NCI-H524 (cell line): ENCODE data around the gene ARHGAP45.

Source experiments
- DNase-seq, 2 experiments: peaks; one replicate each; lab custom pipeline; 2025; lab: John Stamatoyannopoulos, UW

ARHGAP45 gene

DNA sequence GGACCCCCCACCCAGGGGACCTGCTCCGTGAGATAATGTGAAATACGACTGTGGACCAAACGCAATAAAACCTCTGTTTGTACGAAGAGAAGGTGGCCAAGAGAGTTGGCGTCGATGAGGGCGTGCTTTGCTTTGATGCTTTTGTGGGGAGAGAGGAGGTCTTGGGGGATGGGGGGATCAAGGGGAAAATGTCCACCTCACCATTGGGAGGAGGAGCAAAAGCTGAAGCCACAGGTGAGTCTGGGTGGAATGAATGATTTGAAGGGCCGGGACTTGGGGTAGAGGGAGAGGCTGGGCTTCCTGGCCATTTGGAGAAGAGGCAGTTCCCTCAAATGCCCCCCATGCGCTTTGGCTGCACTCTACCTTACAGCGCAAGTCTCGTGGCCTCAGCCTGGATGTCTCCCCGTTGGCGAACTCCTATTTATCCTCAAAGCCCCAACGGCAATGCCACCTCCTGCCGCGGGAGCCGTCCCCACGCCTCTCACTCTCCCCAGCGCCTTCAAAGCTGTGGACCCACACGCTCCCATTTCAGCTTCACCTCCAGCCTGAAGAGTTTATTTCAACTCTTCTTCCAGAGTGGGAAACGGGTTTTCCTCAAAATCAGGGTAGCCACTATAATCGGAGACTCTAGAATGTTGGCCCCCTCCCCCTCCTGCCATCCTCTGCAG lies 27.9 kb upstream of the ARHGAP45 start:
- no peak for DNase-seq

DNA sequence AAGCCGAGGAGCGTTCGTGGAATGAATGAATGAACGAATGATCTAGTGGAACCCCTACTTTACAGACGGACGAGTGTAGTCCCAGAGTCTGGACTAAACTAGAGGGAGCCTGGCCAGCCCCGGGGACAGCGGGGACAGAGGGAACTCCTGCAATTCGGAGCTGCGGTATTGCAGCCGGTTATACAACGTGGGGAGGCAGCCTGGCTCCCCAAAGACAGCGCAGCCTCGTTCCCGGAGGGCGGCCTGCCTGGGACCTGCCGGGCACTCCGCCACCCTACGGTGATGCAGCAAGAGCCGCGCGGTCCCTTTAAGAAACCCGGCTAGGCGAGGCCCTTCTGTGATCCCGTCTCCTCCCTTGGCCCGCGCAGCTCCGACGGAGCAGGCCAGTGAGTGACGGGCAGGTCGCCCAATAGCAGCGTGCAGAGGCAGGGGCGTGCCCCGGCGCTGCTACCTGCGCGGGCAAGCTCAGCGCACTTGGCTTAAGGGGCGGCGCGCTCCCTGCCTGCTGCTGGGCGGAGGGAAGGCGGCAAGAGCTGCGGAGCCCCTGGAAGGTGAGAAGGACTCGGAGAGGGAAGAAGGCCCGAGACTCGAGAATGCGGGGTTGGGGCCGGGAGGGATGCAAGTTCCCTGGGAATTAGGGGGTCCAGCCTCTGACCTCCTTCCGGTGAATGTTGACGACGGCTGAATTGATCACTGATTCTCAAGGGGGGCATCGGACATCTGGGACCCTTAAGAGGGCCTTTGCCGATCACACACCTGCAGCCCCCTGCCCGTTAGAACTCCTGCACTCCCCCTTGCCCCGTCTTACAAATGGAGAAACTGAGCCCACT lies 27.1 kb upstream of the ARHGAP45 start, which contains the start of gene ABCA7:
Gene ABCA7 (plus strand): TSS at position 462 of the 830 bp plus-strand sequence. CDS start 1,255 bp downstream, outside the sequence.
- DNase-seq = peak; percentile 97 to 99

DNA sequence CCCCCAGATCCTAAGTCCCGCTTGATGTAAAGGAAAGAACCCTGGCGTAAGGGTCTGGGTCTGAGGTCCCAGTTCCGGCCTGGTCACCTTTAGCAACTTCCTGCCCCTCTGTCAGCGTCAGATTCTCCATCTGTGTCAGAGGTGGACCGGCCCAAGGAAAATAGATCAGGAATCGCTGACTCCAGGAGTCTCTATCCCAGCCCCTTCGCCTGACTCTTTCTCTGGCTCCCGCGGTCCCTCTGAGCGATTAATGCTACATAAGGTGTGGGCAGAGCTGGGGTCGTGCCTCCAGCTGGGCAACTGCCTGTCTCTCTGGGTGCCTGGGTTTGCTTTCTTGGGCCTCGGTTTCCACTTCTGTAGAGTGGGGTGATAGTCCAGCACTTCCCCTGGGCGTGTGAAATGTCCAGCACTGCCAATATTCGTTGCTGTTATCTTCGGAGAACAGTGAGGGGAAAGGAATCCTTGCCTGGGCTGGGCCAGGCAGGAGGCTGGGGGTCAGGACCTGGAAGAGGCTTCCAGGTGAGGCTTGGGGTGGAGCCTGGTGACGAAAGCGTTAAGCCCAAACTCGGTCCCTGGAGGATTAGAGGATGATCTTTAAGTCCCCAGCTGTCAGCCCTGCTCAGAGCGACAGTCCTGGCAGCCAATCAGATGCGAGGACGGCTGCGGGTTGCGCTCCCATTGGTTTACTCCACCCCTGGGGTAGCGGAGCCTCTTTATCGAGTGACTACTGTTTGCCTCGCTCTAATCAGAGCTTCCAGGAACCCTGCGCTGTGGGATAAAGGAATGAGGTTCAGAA lies 26.3 kb upstream of the ARHGAP45 start:
- DNase-seq = peak; percentile 97 to 99

DNA sequence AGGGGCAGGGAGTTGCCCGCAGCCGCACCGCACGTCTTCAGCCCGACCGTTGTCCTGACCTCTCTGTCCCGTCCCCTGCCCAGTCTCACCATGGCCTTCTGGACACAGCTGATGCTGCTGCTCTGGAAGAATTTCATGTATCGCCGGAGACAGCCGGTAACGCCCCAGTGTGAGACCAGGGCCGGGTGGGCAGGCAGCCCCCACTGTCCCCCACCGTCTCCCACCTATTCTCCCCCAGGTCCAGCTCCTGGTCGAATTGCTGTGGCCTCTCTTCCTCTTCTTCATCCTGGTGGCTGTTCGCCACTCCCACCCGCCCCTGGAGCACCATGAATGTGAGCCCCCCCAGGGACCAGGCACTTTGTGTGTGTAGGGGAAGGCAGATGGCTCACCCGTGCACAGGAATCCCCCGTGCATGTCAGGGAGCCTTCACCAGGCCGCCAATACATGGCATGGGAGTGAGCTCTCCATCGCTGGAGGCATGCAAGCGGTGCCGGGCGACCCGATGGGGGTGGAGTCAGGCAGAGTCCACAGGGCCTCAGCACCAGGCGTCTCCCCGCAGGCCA lies 25.6 kb upstream of the ARHGAP45 start:
- peak in 1 of 2 experiments; percentile 44 for DNase-seq

DNA sequence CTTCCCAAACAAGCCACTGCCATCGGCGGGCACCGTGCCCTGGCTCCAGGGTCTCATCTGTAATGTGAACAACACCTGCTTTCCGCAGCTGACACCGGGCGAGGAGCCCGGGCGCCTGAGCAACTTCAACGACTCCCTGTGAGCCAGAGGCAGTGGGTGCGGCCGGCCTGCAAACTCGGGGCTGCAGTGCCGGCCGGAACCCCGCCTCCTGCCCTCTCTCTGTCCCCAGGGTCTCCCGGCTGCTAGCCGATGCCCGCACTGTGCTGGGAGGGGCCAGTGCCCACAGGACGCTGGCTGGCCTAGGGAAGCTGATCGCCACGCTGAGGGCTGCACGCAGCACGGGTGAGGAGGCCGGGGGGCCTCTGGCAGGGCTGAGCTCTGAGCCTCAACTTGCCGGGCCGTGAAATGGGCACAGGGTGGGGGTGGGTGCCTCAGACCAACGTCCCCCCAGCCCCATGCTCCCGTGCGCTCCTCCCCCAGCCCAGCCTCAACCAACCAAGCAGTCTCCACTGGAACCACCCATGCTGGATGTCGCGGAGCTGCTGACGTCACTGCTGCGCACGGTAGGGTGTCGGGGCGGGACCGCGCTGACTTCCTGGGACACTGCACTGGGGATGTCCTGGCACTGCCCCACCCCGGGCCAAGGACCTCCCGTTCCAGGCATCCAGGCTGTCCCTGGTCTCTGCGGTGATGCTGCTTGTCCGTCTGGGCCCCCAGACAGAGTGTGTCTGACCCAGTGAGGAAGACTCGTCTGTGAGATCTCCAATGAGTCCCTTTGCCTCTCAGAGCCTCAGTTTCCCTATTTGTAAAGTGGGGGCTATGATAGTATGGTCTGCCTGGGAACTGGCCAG lies 24.9 kb upstream of the ARHGAP45 start:
- DNase-seq = peak in 1 of 2 experiments; percentile 52

DNA sequence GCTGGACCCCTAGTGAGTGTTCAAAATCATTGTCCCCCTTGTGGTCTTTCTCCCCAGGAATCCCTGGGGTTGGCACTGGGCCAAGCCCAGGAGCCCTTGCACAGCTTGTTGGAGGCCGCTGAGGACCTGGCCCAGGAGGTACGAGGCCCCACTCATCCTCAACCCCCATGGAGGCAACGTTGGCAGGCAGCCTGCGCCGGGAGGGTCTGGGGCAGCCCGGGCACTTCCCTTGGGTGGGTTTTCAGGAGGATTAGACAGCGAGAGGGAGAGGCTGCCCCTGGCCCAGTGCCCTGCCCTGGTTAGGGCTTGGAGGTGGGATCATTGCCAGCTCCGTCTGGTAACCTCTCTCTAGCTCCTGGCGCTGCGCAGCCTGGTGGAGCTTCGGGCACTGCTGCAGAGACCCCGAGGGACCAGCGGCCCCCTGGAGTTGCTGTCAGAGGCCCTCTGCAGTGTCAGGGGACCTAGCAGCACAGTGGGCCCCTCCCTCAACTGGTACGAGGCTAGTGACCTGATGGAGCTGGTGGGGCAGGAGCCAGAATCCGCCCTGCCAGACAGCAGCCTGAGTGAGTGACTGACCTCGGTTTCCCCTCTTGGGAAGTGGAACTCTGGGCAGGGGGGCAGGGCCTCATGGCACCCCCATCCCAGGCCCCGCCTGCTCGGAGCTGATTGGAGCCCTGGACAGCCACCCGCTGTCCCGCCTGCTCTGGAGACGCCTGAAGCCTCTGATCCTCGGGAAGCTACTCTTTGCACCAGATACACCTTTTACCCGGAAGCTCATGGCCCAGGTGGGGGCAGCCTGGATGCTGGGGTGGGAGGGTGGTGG lies 24.1 kb upstream of the ARHGAP45 start:
- DNase-seq = peak; percentile 51 to 69

DNA sequence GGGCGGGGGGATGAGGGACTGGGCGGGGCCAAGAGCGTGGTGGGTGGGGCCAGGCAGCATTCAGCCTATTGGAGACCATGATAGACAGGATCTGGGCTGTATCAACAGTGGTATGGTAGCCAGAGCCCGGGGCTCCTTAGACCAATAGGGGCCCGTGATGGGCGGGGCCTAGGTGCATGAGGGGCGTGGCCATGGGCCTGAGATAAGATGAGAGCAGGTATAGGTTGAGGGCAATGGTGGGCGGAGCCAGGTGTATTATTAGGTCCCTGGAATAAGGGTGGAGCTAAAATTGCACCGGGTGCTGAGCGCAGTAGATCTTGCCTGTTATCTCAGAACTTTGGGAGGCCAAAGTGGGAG lies 21.7 kb upstream of the ARHGAP45 start:
- DNase-seq = no peak

DNA sequence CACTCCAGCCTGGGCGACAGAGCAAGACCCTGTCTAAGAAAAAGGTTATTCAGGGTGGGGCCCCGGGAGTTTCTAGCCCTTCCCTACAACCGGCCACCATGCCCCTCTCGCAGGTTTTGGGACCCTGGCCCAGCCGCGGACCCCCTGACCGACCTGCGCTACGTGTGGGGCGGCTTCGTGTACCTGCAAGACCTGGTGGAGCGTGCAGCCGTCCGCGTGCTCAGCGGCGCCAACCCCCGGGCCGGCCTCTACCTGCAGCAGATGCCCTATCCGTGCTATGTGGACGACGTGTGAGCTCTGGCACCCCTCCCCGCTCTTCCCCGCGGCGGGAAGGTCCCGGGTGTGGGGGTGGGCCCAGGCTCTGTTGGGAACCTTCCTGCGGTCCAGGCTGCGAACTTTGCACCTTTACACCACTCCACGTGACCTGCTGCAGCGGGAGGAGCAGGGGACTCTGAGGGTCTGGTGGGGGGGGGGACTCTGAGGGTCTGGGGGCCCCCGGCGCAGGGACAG lies 20.8 kb upstream of the ARHGAP45 start:
- no peak for DNase-seq

DNA sequence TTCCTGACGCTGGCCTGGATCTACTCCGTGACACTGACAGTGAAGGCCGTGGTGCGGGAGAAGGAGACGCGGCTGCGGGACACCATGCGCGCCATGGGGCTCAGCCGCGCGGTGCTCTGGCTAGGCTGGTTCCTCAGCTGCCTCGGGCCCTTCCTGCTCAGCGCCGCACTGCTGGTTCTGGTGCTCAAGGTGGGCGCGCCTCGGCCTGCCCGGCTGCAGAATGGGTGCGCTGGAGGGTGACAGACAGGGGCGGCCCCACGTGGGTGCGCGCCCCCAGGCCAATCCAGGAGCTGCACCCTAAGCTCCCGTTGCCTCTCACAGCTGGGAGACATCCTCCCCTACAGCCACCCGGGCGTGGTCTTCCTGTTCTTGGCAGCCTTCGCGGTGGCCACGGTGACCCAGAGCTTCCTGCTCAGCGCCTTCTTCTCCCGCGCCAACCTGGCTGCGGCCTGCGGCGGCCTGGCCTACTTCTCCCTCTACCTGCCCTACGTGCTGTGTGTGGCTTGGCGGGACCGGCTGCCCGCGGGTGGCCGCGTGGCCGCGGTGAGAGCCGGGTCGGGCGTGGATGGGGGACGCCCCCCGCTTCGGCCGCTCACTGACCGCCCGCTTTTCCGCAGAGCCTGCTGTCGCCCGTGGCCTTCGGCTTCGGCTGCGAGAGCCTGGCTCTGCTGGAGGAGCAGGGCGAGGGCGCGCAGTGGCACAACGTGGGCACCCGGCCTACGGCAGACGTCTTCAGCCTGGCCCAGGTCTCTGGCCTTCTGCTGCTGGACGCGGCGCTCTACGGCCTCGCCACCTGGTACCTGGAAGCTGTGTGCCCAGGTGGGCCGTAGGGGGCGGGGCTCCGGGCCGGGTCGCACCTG lies 19.9 kb upstream of the ARHGAP45 start:
- DNase-seq = no peak

DNA sequence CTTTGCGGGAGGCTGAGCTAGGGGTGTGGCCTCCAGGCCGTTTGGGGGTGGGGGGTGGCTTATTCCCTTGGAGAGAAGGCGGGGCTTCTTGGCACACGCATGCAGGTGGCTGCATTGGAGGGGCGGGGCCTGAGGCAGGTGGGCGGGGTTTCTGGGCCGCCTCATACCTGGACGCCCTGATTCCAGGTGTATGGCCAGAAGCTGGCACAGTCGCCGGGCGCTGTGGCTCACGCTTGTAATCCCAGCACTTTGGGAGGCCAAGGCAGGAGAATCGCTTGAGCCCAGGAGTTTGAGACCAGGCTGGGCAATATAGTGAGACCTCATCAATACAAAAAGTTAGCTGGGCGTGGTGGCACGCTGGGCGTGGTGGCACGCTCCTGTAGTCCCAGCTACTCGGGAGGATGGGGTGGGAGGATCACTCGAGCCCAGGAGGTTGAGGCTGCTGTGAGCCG lies 19.2 kb upstream of the ARHGAP45 start:
- DNase-seq = no peak

DNA sequence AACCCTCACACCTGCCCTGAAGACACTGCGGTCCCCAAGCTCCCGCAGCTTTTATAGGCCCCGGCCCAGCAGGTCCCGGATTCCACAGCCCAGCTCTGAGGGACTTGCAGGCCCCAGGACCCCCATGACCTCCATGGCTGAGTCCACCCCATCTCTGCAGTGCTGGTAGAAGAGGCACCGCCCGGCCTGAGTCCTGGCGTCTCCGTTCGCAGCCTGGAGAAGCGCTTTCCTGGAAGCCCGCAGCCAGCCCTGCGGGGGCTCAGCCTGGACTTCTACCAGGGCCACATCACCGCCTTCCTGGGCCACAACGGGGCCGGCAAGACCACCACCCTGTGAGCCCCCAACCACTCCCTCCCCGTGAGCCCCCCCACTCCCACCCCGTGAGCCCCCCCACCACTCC lies 17.9 kb upstream of the ARHGAP45 start:
- DNase-seq = no peak

DNA sequence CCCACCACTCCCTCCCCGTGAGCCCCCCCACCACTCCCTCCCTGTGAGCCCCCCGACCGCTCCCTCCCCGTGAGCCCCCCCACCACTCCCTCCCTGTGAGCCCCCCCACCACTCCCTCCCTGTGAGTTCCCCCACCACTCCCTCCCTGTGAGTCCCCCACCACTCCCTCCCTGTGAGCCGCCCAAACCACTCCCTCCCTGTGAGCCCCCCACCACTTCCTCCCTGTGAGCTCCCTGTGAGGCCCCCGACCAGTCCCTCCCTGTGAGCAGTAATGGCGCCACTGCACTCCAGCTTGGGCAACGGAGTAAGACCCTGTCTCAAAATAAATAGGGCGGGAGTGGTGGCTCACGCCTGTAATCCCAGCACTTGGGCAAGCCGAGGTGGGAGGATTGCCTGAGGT lies 17.2 kb upstream of the ARHGAP45 start:
- no peak for DNase-seq

DNA sequence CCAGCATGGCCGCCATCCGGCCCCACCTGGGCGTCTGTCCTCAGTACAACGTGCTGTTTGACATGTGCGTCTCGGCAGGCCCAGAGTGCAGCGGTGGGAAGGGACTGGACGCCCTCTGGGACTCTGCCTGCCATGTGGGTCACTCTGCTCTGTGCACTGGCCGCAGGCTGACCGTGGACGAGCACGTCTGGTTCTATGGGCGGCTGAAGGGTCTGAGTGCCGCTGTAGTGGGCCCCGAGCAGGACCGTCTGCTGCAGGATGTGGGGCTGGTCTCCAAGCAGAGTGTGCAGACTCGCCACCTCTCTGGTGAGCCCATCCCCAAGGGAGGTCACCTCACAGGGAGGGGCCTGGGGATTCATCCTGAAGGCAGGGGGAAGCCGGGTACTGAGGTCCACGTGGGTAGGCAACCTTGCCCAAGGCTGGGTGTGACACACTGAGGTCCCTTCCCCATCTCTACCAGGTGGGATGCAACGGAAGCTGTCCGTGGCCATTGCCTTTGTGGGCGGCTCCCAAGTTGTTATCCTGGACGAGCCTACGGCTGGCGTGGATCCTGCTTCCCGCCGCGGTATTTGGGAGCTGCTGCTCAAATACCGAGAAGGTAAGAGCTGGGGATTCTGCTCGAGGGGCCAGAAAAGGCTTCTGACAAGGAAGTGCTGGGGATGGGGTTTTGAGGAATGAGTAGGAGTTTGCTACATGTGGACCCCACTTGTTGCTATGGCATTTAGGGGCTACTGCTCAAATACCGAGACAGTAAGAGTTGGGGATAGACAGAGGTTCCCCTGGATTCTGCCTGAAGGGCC lies 15.8 kb upstream of the ARHGAP45 start:
- DNase-seq = no peak

DNA sequence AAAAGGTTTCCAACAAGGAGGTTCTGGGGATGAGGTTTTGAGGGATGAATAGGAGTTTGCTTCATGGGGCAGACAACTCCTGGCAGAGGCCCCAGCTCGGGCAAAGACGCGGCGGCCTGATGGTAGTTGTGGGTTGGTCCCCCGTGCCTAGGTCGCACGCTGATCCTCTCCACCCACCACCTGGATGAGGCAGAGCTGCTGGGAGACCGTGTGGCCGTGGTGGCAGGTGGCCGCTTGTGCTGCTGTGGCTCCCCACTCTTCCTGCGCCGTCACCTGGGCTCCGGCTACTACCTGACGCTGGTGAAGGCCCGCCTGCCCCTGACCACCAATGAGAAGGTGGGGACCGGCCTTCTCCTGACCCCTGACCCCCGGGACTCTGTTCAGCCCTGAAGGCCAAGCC lies 15.2 kb upstream of the ARHGAP45 start:
- no peak for DNase-seq

DNA sequence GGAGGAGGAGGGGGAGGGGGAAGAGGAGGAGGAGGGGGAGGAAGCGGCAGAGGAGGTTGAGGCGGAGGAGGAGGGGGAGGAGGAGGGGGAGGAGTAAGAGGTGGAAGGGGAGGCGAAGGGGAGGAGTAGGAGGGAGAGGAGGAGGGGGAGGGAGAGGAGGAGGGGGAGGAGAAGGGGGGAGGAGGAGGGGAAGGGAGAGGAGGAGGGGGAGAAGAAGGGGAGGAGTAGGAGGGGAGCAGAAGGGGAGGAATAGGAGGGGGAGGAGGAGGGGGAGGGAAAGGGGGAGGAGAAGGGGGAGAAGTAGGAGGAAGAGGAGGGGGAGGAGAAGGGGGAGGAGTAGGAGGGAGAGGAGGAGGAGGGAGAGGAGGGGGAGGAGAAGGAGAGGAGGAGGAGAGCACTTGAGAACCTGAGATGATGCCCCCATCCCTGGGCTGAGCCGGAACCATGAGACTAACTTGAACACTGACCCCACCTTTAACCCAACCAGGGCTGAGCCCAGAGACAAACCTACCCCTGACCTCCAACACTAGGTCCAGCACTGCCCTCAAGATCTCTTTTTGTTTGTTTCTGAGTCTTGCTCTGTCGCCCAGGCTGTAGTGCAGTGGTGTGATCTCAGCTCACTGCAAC lies 14.5 kb upstream of the ARHGAP45 start:
- DNase-seq = no peak

DNA sequence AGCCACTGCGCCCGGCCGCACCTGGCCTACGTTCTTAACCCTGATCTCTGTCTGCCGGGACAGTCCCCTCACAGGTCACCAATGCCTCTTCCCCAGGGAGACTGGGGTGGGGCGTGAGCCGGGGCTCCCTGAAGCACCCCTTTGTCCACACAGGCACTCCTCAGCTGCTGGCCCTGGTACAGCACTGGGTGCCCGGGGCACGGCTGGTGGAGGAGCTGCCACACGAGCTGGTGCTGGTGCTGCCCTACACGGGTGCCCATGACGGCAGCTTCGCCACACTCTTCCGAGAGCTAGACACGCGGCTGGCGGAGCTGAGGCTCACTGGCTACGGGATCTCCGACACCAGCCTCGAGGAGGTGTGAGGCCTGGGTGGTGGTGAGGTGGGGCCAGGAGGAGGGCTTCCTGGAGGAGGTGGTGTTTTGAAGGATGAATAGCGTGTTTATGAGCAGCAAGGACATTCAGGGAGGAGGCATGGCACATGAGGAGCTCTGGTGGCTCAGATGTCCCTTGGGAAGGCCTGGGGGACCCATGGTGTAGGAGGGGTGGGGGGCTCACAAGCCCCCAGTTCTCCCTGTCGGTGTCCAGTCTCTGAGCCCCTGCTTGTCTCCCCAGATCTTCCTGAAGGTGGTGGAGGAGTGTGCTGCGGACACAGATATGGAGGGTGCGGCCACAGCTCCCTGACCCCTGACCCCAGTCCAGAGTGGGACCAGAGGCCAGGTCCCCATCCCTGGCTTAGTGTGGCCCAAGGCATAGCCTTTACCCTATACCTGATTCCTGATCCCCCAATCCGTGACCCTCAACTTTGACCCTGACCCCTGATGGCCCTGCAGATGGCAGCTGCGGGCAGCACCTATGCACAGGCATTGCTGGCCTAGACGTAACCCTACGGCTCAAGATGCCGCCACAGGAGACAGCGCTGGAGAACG lies 13.5 kb upstream of the ARHGAP45 start:
- DNase-seq = no peak
